MCF 10A (cell line): ENCODE measurements around the gene CLDN10. TPM values are rescaled to one million over a fixed set of nuclear protein-coding genes. Genes with fewer than 3 reads are reported as not detected.

Experiments used
- BruUV-seq: library from RNA; stranded (reverse); fragments of 400-500 nt; replicated peaks from 2 replicates; lab custom pipeline; 2021; lab: Mats Ljungman, UMichigan
- CTCF ChIA-PET: fragments of 300-600 bp; sonication (Branson Sonifier 250); formaldehyde crosslinking; extraction: SDS; loops from one replicate; lab custom pipeline; 2021; ENCODE audit warnings: antibody characterized with exemption, inconsistent platforms; lab: Yijun Ruan, JAX
- POLR2A ChIA-PET: fragments of 300-600, 350-650 bp; sonication (Branson Sonifier 250); formaldehyde crosslinking; extraction: SDS; loops from one replicate; lab custom pipeline; 2020; ENCODE audit warnings: antibody characterized with exemption, inconsistent platforms; lab: Yijun Ruan, JAX
- DNase-seq: peaks from one replicate; pipeline ENCODE4 v3.0.0-alpha.2; 2018; ENCODE audit not compliant: unreplicated experiment
- H3K27ac Mint-ChIP-seq: one replicate; pipeline ENCODE4 v1.8.0; 2022; ENCODE audit warnings: mild to moderate bottlenecking, low read depth, mixed read lengths; ENCODE audit not compliant: unreplicated experiment
- H3K27me3 Mint-ChIP-seq: one replicate; pipeline ENCODE4 v1.8.0; 2022; ENCODE audit warnings: mixed read lengths; ENCODE audit not compliant: insufficient read depth, unreplicated experiment
- H3K36me3 Mint-ChIP-seq: one replicate; pipeline ENCODE4 v1.8.0; 2022; ENCODE audit warnings: mild to moderate bottlenecking, moderate library complexity, mixed read lengths; ENCODE audit not compliant: insufficient read depth, unreplicated experiment
- H3K4me1 Mint-ChIP-seq: one replicate; pipeline ENCODE4 v1.8.0; 2022; ENCODE audit warnings: mixed read lengths; ENCODE audit not compliant: insufficient read depth, unreplicated experiment
- H3K4me3 Mint-ChIP-seq: one replicate; pipeline ENCODE4 v1.8.0; 2022; ENCODE audit warnings: mild to moderate bottlenecking, moderate library complexity, mixed read lengths; ENCODE audit not compliant: unreplicated experiment
- H3K9me3 Mint-ChIP-seq: one replicate; pipeline ENCODE4 v1.8.0; 2022; ENCODE audit warnings: mixed read lengths; ENCODE audit not compliant: unreplicated experiment
- CTCF ChIP-seq: fragments of 200-600 bp; IDR thresholded peaks from one replicate; pipeline ENCODE4 v1.8.0; 2022; ENCODE audit warnings: antibody characterized with exemption, mild to moderate bottlenecking; ENCODE audit not compliant: unreplicated experiment
- intact Hi-C: fragments of 100-400 bp; cut with micrococcal nuclease; formaldehyde crosslinking; loops from 2 replicates; pipeline ENCODE4 v1.14.1; 2022
- total RNA-seq: library from RNA; stranded (reverse); gene quantifications from 2 replicates; pipeline ENCODE4 v1.2.3, GENCODE V29; 2022

Gene CLDN10
- total RNA-seq, 1 experiment from 2014 or later, result not detected

DNA sequence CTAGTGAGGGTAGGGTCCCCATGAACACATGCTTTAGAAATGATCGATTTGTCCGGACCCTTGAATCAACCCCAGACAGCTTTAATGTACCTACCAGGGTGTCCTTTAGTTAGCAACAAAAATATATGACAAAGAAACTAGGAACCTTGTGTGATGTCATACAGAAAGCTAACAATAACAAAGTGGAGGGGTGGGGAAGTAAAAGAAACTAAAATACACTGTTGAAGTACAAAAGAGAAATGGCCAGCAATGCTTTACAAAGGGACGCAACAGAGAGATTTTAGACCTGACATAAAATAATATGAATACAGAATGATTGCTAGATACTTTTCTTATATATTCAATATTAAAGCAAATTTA lies 52.0 kb downstream of the CLDN10 start:
- H3K36me3 Mint-ChIP-seq, result peaks cover 18% of the 10 kb centered on the region
- DNase-seq, result no peak
- peak overlapping the region; percentile 85 for H3K27ac Mint-ChIP-seq
- CTCF ChIA-PET, result interaction anchor here (0.6 to 4.2 kb wide), 11 partner anchors 16 to 345 kb away, joined by 3 to 26 read pairs (median 4); no protein-coding TSS in a partner anchor
- TF ChIP-seq CTCF, result no peak
- no peaks in the 10 kb centered on the region for H3K9me3 Mint-ChIP-seq
- POLR2A ChIA-PET, result interaction anchor here (0.5 to 1.8 kb wide), 12 partner anchors 9 to 180 kb away, joined by 3 to 16 read pairs (median 4); partner anchors contain the start of genes DNAJC3 and DZIP1
- intact Hi-C loops, result loop anchor here (1.0 kb wide), 1 partner anchor 68 kb away; no protein-coding TSS in a partner anchor
- no peaks in the 10 kb centered on the region for H3K27me3 Mint-ChIP-seq
- no TSS peak for BruUV-seq
- H3K4me3 Mint-ChIP-seq, result no peak overlapping the region
- H3K4me1 Mint-ChIP-seq, result peaks cover 56% of the 10 kb centered on the region

DNA sequence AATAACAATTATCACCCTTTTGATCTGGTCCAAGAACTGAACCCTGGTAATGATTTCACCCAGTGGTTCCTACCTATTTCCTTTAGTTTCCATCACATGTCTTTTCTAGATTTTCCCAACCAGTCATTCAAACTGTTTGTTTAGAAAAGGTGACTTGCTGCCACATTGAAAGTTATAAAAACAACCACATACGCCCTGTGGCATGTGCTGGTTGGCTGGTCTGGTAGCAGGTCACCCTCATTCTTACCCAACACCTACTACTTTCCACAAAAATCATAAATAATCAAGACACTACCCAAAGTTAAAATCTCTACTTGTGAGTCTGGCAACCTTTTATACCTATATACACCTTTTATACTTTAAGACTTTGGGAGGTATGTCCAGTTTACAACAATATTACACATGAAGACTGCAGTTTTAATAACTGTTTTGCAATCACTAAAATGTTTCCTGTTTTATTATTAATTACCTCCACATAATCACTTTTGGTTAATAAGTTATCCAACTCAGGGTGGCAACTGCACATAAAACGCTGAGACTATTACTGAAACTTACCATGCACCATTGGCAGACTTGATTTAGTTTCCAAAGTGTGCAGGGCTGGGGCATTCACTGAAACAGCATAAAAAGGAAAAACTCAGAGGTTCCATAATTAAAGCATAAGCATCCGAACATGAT lies 53.1 kb downstream of the CLDN10 start:
- Mint-ChIP-seq H3K27ac (peak overlapping the region; percentile 40), H3K27me3 (no peaks in the 10 kb centered on the region), H3K4me1 (peaks cover 56% of the 10 kb centered on the region), H3K9me3 (no peaks in the 10 kb centered on the region), H3K36me3 (peaks cover 11% of the 10 kb centered on the region), H3K4me3 (no peak overlapping the region)
- intact Hi-C loops, result loop anchor here (2.0 kb wide), 1 partner anchor 417 kb away; no protein-coding TSS in a partner anchor
- ChIA-PET POLR2A (no interaction called here), CTCF (interaction anchor here (4.9 kb wide), 1 partner anchor 18 kb away, joined by 63 read pairs; no protein-coding TSS in a partner anchor)
- no peak for TF ChIP-seq CTCF
- peak; percentile 44 for DNase-seq
- no TSS peak for BruUV-seq

GRCh38 chr13:95607366-95607765 lies 54.8 kb downstream of the CLDN10 start:
- H3K36me3 Mint-ChIP-seq, result peaks cover 5% of the 10 kb centered on the region
- H3K9me3 Mint-ChIP-seq, result no peaks in the 10 kb centered on the region
- peak; percentile 99 for DNase-seq
- no peak overlapping the region for H3K4me3 Mint-ChIP-seq
- no peaks in the 10 kb centered on the region for H3K27me3 Mint-ChIP-seq
- ChIA-PET POLR2A (interaction anchor here (0.7 to 3.0 kb wide), 14 partner anchors 11 to 1828 kb away, joined by 3 to 15 read pairs (median 3); partner anchors contain the start of gene DNAJC3), CTCF (interaction anchor here (0.6 to 4.9 kb wide), 14 partner anchors 9 to 563 kb away, joined by 3 to 63 read pairs (median 4); no protein-coding TSS in a partner anchor)
- H3K27ac Mint-ChIP-seq, result no peak overlapping the region
- TF ChIP-seq CTCF, result no peak
- BruUV-seq, result no TSS peak
- H3K4me1 Mint-ChIP-seq, result peaks cover 50% of the 10 kb centered on the region
- intact Hi-C loops, result loop anchor here (1.0 to 2.0 kb wide), 2 partner anchors 113 to 419 kb away; no protein-coding TSS in a partner anchor

- H3K4me1 Mint-ChIP-seq, result peaks cover 46% of the 10 kb centered on the region
- no peaks in the 10 kb centered on the region for H3K9me3 Mint-ChIP-seq
- TF ChIP-seq CTCF, result no peak
- peak overlapping the region; percentile 66 for H3K27ac Mint-ChIP-seq
- H3K27me3 Mint-ChIP-seq, result no peaks in the 10 kb centered on the region
- ChIA-PET POLR2A (interaction anchor here (1.0 to 3.0 kb wide), 7 partner anchors 15 to 444 kb away, joined by 3 to 15 read pairs (median 4); partner anchors contain the start of genes DNAJC3 and UGGT2), CTCF (interaction anchor here (0.7 to 4.9 kb wide), 18 partner anchors 12 to 1201 kb away, joined by 3 to 63 read pairs (median 5); no protein-coding TSS in a partner anchor)
- H3K4me3 Mint-ChIP-seq, result no peak overlapping the region
- DNase-seq, result peak; percentile 25
- no TSS peak for BruUV-seq
- H3K36me3 Mint-ChIP-seq, result peaks cover 11% of the 10 kb centered on the region
- intact Hi-C loops, result no loop called here
These were observed 56.3 kb downstream of the CLDN10 start for GRCh38 chr13:95608640-95609323.
